IMR-90 (cell line): ENCODE results near the gene TNRC6C. TPM values are rescaled to one million over a fixed set of nuclear protein-coding genes. Genes with fewer than 3 reads are reported as not detected.

Experiments used
- ATAC-seq: fragments of 200-7000 bp; cut with Tn5 transposase; 2 replicates; pipeline ENCODE4 v1.9.1; 2020; ENCODE audit warnings: low read depth, mild to moderate bottlenecking, moderate library complexity
- BruUV-seq: library from RNA; stranded (reverse); fragments of 400-500 nt; replicated peaks from 2 replicates; lab custom pipeline; 2021; lab: Mats Ljungman, UMichigan
- CTCF ChIA-PET: fragments of 300-600 bp; formaldehyde crosslinking; extraction: SDS; loops from one replicate; lab custom pipeline; 2021; ENCODE audit warnings: antibody characterized with exemption; lab: Yijun Ruan, JAX
- POLR2A ChIA-PET: fragments of 300-600 bp; sonication (Branson Sonifier 250); formaldehyde crosslinking; loops from one replicate; lab custom pipeline; 2022; ENCODE audit warnings: antibody characterized with exemption; ENCODE audit not compliant: unreplicated experiment; lab: Charles Lee
- DNase-seq: peaks from one replicate; pipeline ENCODE4 v3.0.0; 2013
- H2AFZ ChIP-seq: replicated peaks from 2 replicates; pipeline ENCODE3; 2013; ENCODE audit warnings: low read length, mild to moderate bottlenecking; ENCODE audit not compliant: poor library complexity
- H2AK5ac ChIP-seq: 2 replicates; pipeline ENCODE4 v1.6.1; 2013; ENCODE audit warnings: low read depth, low read length, inconsistent platforms
- H2AK9ac ChIP-seq: replicated peaks from 2 replicates; pipeline ENCODE3; 2013; ENCODE audit warnings: mild to moderate bottlenecking, low read depth, low read length, moderate library complexity; ENCODE audit not compliant: poor library complexity
- H2BK120ac ChIP-seq: 2 replicates; pipeline ENCODE4 v1.6.1; 2013; ENCODE audit warnings: low read depth, low read length, inconsistent platforms
- H2BK15ac ChIP-seq: 3 replicates; pipeline ENCODE4 v1.6.1; 2013; ENCODE audit warnings: low read depth, low read length, inconsistent platforms
- H2BK20ac ChIP-seq: 2 replicates; pipeline ENCODE4 v1.6.1; 2013; ENCODE audit warnings: low read depth, mild to moderate bottlenecking, inconsistent platforms, low read length, moderate library complexity
- H2BK5ac ChIP-seq: 2 replicates; pipeline ENCODE4 v1.6.1; 2013; ENCODE audit warnings: mild to moderate bottlenecking, low read depth, low read length, inconsistent platforms; ENCODE audit not compliant: poor library complexity, severe bottlenecking
- H3K14ac ChIP-seq: replicated peaks from 2 replicates; pipeline ENCODE4 v1.6.1; 2013; ENCODE audit warnings: low read depth, low read length, inconsistent platforms
- H3K18ac ChIP-seq: 2 replicates; pipeline ENCODE4 v1.6.1; 2013; ENCODE audit warnings: low read depth, low read length, control low read depth
- H3K23ac ChIP-seq: 2 replicates; pipeline ENCODE4 v1.6.1; 2013; ENCODE audit warnings: low read depth, low read length, inconsistent platforms
- H3K27ac ChIP-seq: 2 replicates; pipeline ENCODE4 v1.5.1; 2013; ENCODE audit warnings: mild to moderate bottlenecking, control low read depth, low read length; ENCODE audit not compliant: insufficient read depth
- H3K27me3 ChIP-seq: 2 replicates; pipeline ENCODE4 v1.6.1; 2013; ENCODE audit warnings: low read length; ENCODE audit not compliant: control insufficient read depth, insufficient read depth
- H3K36me3 ChIP-seq: 2 replicates; pipeline ENCODE4 v1.6.1; 2013; ENCODE audit warnings: low read length, mixed read lengths; ENCODE audit not compliant: control insufficient read depth, insufficient read depth
- H3K4ac ChIP-seq: 2 replicates; pipeline ENCODE4 v1.6.1; 2013; ENCODE audit warnings: low read depth, low read length, inconsistent platforms
- H3K4me1 ChIP-seq: 2 replicates; pipeline ENCODE4 v1.6.1; 2013; ENCODE audit warnings: low read length, mixed read lengths; ENCODE audit not compliant: control insufficient read depth, insufficient read depth
- H3K4me2 ChIP-seq: 2 replicates; pipeline ENCODE4 v1.6.1; 2013; ENCODE audit warnings: low read depth, mild to moderate bottlenecking, control low read depth, low read length, moderate library complexity
- H3K4me3 ChIP-seq: 2 replicates; pipeline ENCODE4 v1.5.1; 2013; ENCODE audit warnings: low read depth, mild to moderate bottlenecking, control low read depth, low read length, moderate library complexity; ENCODE audit not compliant: insufficient read depth
- H3K56ac ChIP-seq: 2 replicates; pipeline ENCODE4 v1.6.1; 2013; ENCODE audit warnings: low read length, inconsistent platforms; ENCODE audit not compliant: insufficient read depth; ENCODE audit errors: extremely low read depth
- H3K79me1 ChIP-seq, 2 experiments: 2 replicates each; pipeline ENCODE4 v1.6.1; 2013; ENCODE audit warnings: low read length in 2 of 2, inconsistent platforms in 1 of 2, low read depth in 1 of 2
- H3K9ac ChIP-seq: 2 replicates; pipeline ENCODE4 v1.6.1; 2013; ENCODE audit warnings: low read depth, low read length, control low read depth
- H3K9me1 ChIP-seq: 2 replicates; pipeline ENCODE4 v1.6.1; 2013; ENCODE audit warnings: low read length, inconsistent platforms; ENCODE audit not compliant: insufficient read depth
- H3K9me3 ChIP-seq: 2 replicates; pipeline ENCODE4 v1.6.1; 2013; ENCODE audit warnings: low read length; ENCODE audit not compliant: control insufficient read depth, insufficient read depth
- H4K20me1 ChIP-seq: 2 replicates; pipeline ENCODE4 v1.6.1; 2013; ENCODE audit warnings: low read length, inconsistent platforms; ENCODE audit not compliant: insufficient read depth
- H4K5ac ChIP-seq: 2 replicates; pipeline ENCODE4 v1.6.1; 2013; ENCODE audit warnings: mild to moderate bottlenecking, low read depth, low read length, control low read depth
- H4K8ac ChIP-seq, 2 experiments: 2 replicates each; pipeline ENCODE4 v1.6.1; 2013; ENCODE audit warnings: low read depth in 2 of 2, low read length in 2 of 2, control low read depth in 1 of 2, inconsistent platforms in 1 of 2
- H4K91ac ChIP-seq: 2 replicates; pipeline ENCODE4 v1.6.1; 2013; ENCODE audit warnings: low read depth, low read length, inconsistent platforms; ENCODE audit not compliant: insufficient read depth
- CEBPB ChIP-seq: IDR thresholded peaks from 2 replicates; pipeline ENCODE4 v1.6.1; 2012; ENCODE audit warnings: low read depth, low read length, improper control_type of control experiment
- MAZ ChIP-seq: IDR thresholded peaks from 2 replicates; pipeline ENCODE4 v1.6.1; 2012; ENCODE audit warnings: low read depth, mild to moderate bottlenecking, low read length, improper control_type of control experiment, moderate library complexity, borderline replicate concordance
- NFE2L2 ChIP-seq: fragments of 150-350 bp; IDR thresholded peaks from 2 replicates; pipeline ENCODE4 v1.6.1; 2016; ENCODE audit warnings: low read depth, mild to moderate bottlenecking, low read length
- POLR2A ChIP-seq: IDR thresholded peaks from 2 replicates; pipeline ENCODE4 v1.6.1; 2012; ENCODE audit warnings: mild to moderate bottlenecking, low read depth, low read length
- RFX5 ChIP-seq: IDR thresholded peaks from 2 replicates; pipeline ENCODE4 v1.8.0; 2012; ENCODE audit warnings: low read depth, mild to moderate bottlenecking, low read length, moderate library complexity
- SMC3 ChIP-seq: fragments of 150-350 bp; IDR thresholded peaks from 2 replicates; pipeline ENCODE4 v1.6.1; 2016; ENCODE audit warnings: low read depth, mild to moderate bottlenecking, antibody characterized with exemption, low read length, moderate library complexity
- USF2 ChIP-seq: fragments of 150-350 bp; IDR thresholded peaks from 2 replicates; pipeline ENCODE4 v1.6.1; 2017; ENCODE audit warnings: mild to moderate bottlenecking, antibody characterized with exemption, low read length, low read depth
- WGBS, 2 experiments: methylation state at CpG; one replicate each; pipeline versions ENCODE4 v1.1.5 to v1.1.7; 2013; ENCODE audit warnings: missing lambda C conversion rate in 2 of 2; ENCODE audit not compliant: insufficient read length in 1 of 2; ENCODE audit errors: extremely low coverage in 2 of 2; 5-methylcytosine and 5-hydroxymethylcytosine counted together
- dilution Hi-C: fragments of 300-500 bp; cut with HindIII; formaldehyde crosslinking; loops from one replicate; pipeline ENCODE4 v1.14.3; 2018; ENCODE audit warnings: low sequenced_read_pairs; ENCODE audit not compliant: unreplicated experiment
- in situ Hi-C: fragments of 300-500 bp; cut with MboI; formaldehyde crosslinking; loops from 3 replicates; pipeline ENCODE4 v1.14.3; 2019; ENCODE audit warnings: low sequenced_read_pairs, inconsistent platforms, mixed read lengths
- intact Hi-C: fragments of 100-400 bp; cut with micrococcal nuclease; formaldehyde crosslinking; loops from 2 replicates; pipeline ENCODE4 v1.10.0; 2022
- polyA plus RNA-seq, 3 experiments: library from polyadenylated mRNA; depleted of rRNA; stranded (reverse); fragments of >200 nt; gene quantifications; 2 replicates each; pipeline ENCODE4 v1.2.3, GENCODE V29; 2012; ENCODE audit warnings: low replicate concordance in 1 of 3
- total RNA-seq: library from RNA; depleted of rRNA; stranded (reverse); fragments of >200 nt; gene quantifications from 2 replicates; pipeline ENCODE4 v1.2.3, GENCODE V29; 2012

The TNRC6C gene
- total and polyA plus RNA-seq, 2 of the 4 experiments (the other 2 are of a cell fraction): 1.6 to 2.7 TPM

GRCh38 chr17:77923135-77923534 lies 35.4 kb upstream of the TNRC6C start:
- Histone ChIP-seq H4K5ac (no peak overlapping the region), H3K79me1 (no peaks in the 10 kb centered on the region), H3K4me1 (no peaks in the 10 kb centered on the region), H3K56ac (no peak overlapping the region), H2AK9ac (no peak overlapping the region), H4K8ac (no peak overlapping the region), H4K91ac (no peak overlapping the region), H3K4ac (no peak overlapping the region), H2BK15ac (no peak overlapping the region), H4K20me1 (no peaks in the 10 kb centered on the region), H3K9ac (no peak overlapping the region), H3K36me3 (no peaks in the 10 kb centered on the region), H3K4me3 (no peak overlapping the region), H3K27me3 (peaks cover 43% of the 10 kb centered on the region), H2BK5ac (no peak overlapping the region), H2AK5ac (no peak overlapping the region), H3K9me3 (no peaks in the 10 kb centered on the region), H3K23ac (no peak overlapping the region), H2BK120ac (no peak overlapping the region), H3K14ac (no peak overlapping the region), H2BK20ac (no peak overlapping the region), H3K18ac (no peak overlapping the region), H3K4me2 (no peak overlapping the region), H3K9me1 (no peaks in the 10 kb centered on the region), H2AFZ (no peak overlapping the region), H3K27ac (no peak overlapping the region)
- intact Hi-C loops (no loop called here), dilution Hi-C loops (no loop called here), in situ Hi-C loops (no loop called here)
- no TSS peak for BruUV-seq
- ATAC-seq: no peak
- 42% methylated on average over 5 of the region's 9 CpGs; no CpG with 5 or more reads in 1 of the 2 experiments for WGBS, 2 experiments
- no peak for TF ChIP-seq CEBPB
- TF ChIP-seq USF2: no peak
- TF ChIP-seq SMC3: no peak
- no peak for TF ChIP-seq MAZ
- TF ChIP-seq POLR2A: no peak
- TF ChIP-seq NFE2L2: no peak
- no peak for TF ChIP-seq RFX5
- ChIA-PET POLR2A (no interaction called here), CTCF (no interaction called here)
- no peak for DNase-seq
